ENCODE measurements around the gene CRIM1. TPM values are rescaled to one million over a fixed set of nuclear protein-coding genes. Genes with fewer than 3 reads are reported as not detected.

Gene CRIM1
- total RNA-seq, 1 donor from 2014 or later, result 246 TPM

DNA sequence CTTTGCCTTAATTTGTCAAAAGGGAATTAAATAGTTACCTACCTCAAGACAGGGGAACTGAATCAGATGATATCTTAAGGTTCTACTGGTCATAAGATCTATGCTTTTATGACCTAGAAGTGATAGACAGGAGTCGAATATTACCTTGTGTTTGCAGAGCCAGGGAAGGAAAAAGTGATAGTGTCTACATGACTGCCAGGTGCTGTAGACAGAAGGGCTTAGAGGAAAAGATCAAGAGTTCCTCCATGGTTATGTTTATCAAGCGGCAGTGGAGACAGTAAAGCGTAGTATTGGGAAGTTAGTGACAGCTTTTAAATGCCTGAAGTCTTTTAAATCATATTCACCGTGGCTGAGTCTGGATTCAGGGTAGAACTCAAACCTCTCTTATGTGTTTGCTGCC lies 11.9 kb downstream of the CRIM1 start:
- Mint-ChIP-seq H3K9me3 (ENCODE audit: unreplicated experiment) (no peaks in the 10 kb centered on the region), H3K36me3 (ENCODE audit: low read depth, unreplicated experiment) (peaks cover 10% of the 10 kb centered on the region), H3K4me3 (ENCODE audit: unreplicated experiment) (peak overlapping the region; percentile 3), H3K27ac (ENCODE audit: unreplicated experiment) (peak overlapping the region; percentile 43), H3K27me3 (ENCODE audit: unreplicated experiment) (peaks cover 3% of the 10 kb centered on the region), H3K4me1 (ENCODE audit: unreplicated experiment) (peaks cover 80% of the 10 kb centered on the region)
- TF ChIP-seq, protein P1, sequence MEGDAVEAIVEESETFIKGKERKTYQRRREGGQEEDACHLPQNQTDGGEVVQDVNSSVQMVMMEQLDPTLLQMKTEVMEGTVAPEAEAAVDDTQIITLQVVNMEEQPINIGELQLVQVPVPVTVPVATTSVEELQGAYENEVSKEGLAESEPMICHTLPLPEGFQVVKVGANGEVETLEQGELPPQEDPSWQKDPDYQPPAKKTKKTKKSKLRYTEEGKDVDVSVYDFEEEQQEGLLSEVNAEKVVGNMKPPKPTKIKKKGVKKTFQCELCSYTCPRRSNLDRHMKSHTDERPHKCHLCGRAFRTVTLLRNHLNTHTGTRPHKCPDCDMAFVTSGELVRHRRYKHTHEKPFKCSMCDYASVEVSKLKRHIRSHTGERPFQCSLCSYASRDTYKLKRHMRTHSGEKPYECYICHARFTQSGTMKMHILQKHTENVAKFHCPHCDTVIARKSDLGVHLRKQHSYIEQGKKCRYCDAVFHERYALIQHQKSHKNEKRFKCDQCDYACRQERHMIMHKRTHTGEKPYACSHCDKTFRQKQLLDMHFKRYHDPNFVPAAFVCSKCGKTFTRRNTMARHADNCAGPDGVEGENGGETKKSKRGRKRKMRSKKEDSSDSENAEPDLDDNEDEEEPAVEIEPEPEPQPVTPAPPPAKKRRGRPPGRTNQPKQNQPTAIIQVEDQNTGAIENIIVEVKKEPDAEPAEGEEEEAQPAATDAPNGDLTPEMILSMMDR (IDR thresholded peaks at IDR 0.05; ENCODE audit: unreplicated experiment), result no peak
- no peak for DNase-seq (ENCODE audit: low spot score)

DNA sequence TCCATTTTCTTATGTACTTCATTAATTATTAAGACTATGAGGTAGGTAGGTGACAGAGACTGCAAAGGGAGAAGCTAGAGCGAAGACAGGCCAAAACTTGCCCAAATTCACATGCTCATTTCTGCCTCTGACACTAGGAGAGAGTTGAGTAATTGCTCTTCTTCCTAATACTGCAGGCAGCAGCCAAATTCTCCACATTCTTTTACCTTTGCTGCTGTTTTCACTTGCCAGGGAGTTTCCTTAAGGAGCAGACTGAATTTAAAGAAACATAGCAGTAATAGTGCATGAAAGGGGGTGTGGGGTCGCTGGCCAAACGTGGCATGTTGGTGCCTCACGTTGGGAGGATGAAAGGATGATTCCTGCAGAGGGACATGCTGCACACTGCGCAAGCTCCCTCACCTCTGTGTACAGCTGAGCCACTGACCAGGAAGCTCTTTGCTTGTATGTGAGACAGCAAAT lies 12.3 kb downstream of the CRIM1 start:
- Mint-ChIP-seq H3K4me1 (ENCODE audit: unreplicated experiment) (peaks cover 80% of the 10 kb centered on the region), H3K27ac (ENCODE audit: unreplicated experiment) (peak overlapping the region; percentile 9), H3K4me3 (ENCODE audit: unreplicated experiment) (no peak overlapping the region), H3K36me3 (ENCODE audit: low read depth, unreplicated experiment) (peaks cover 10% of the 10 kb centered on the region), H3K9me3 (ENCODE audit: unreplicated experiment) (no peaks in the 10 kb centered on the region), H3K27me3 (ENCODE audit: unreplicated experiment) (peaks cover 3% of the 10 kb centered on the region)
- TF ChIP-seq, protein P1 (IDR thresholded peaks at IDR 0.05; ENCODE audit: unreplicated experiment), result no peak
- DNase-seq (ENCODE audit: low spot score), result no peak

DNA sequence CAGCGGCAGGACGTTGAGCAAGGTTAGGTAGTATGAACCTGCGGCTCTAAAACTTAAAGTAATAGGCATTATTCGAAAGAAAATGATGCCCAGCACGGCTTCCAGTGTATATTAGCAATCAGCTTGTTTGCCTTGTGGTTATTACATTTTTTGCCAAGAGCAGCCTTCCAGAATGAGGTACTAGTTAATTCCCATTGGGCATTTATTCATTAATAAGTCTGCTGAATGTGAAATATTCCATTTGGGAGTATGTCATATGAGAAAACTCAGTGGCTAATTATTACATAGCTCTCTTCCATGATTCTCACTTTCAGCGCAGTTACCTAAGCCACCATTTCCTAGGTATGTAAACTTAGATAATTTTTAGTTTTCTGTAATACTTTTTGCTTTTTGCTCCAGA lies 12.9 kb downstream of the CRIM1 start:
- no peak overlapping the region for H3K4me3 Mint-ChIP-seq (ENCODE audit: unreplicated experiment)
- H3K27me3 Mint-ChIP-seq (ENCODE audit: unreplicated experiment), result peaks cover 3% of the 10 kb centered on the region
- H3K27ac Mint-ChIP-seq (ENCODE audit: unreplicated experiment), result no peak overlapping the region
- H3K9me3 Mint-ChIP-seq (ENCODE audit: unreplicated experiment), result no peaks in the 10 kb centered on the region
- no peak for DNase-seq (ENCODE audit: low spot score)
- H3K4me1 Mint-ChIP-seq (ENCODE audit: unreplicated experiment), result peaks cover 81% of the 10 kb centered on the region
- TF ChIP-seq, protein P1 (IDR thresholded peaks at IDR 0.05; ENCODE audit: unreplicated experiment), result no peak
- H3K36me3 Mint-ChIP-seq (ENCODE audit: low read depth, unreplicated experiment), result peaks cover 10% of the 10 kb centered on the region

DNA sequence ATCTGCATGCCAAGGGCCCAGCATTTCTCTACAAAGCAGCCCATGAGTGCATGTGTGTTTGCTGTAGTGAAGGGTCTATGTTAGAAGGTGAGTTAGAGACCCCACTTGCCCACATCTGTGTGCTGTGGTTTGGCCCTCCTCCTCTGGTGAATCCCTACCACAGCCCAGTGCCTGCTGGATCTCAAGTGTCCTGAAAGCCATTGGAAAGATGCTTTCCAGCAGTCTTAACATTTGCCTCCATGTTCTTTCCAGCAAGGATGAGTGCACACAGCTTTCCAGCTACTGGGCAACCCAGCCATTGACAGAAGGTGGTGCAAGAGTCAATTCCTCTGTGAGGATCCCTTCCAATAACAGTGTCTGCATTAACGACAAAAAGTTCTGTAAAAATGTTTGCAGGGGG lies 13.6 kb downstream of the CRIM1 start:
- TF ChIP-seq, protein P1 (IDR thresholded peaks at IDR 0.05; ENCODE audit: unreplicated experiment), result no peak
- DNase-seq (ENCODE audit: low spot score), result no peak
- no peak overlapping the region for H3K27ac Mint-ChIP-seq (ENCODE audit: unreplicated experiment)
- no peaks in the 10 kb centered on the region for H3K9me3 Mint-ChIP-seq (ENCODE audit: unreplicated experiment)
- H3K4me1 Mint-ChIP-seq (ENCODE audit: unreplicated experiment), result peaks cover 81% of the 10 kb centered on the region
- peaks cover 3% of the 10 kb centered on the region for H3K27me3 Mint-ChIP-seq (ENCODE audit: unreplicated experiment)
- H3K36me3 Mint-ChIP-seq (ENCODE audit: low read depth, unreplicated experiment), result peaks cover 10% of the 10 kb centered on the region
- H3K4me3 Mint-ChIP-seq (ENCODE audit: unreplicated experiment), result no peak overlapping the region

DNA sequence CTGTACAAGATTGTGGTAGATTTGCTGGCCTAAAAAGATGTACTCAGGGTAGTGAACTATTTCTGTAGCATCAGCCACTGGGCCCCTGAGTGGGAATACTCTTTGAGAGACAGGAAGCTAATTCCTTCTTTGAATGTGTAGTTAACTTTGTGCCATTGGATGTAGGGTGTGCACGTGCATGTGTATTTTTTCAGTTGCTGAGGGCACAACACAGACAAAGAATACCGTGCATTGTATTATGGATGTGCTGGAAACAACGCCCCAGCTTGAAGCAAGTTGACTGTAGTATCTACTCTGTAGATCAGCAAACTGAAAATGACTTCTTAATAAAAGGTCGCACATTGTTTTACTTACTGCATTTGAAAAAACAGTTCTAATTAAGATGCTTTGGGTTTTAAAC lies 14.1 kb downstream of the CRIM1 start:
- Mint-ChIP-seq H3K4me3 (ENCODE audit: unreplicated experiment) (no peak overlapping the region), H3K4me1 (ENCODE audit: unreplicated experiment) (peaks cover 85% of the 10 kb centered on the region), H3K27ac (ENCODE audit: unreplicated experiment) (peak overlapping the region; percentile 3), H3K9me3 (ENCODE audit: unreplicated experiment) (no peaks in the 10 kb centered on the region), H3K36me3 (ENCODE audit: low read depth, unreplicated experiment) (peaks cover 10% of the 10 kb centered on the region), H3K27me3 (ENCODE audit: unreplicated experiment) (peaks cover 3% of the 10 kb centered on the region)
- TF ChIP-seq, protein P1 (IDR thresholded peaks at IDR 0.05; ENCODE audit: unreplicated experiment), result no peak
- no peak for DNase-seq (ENCODE audit: low spot score)
